ENCODE data around the gene DCP1A.
A peak's percentile ranks its signal among the peaks of the same experiment; 100 is the strongest.
"Not testable (repeated sequence)": the region's sequence is repeated elsewhere in the genome, so short reads cannot be mapped to it uniquely, and the experiment has no call there.

Gene DCP1A

DNA sequence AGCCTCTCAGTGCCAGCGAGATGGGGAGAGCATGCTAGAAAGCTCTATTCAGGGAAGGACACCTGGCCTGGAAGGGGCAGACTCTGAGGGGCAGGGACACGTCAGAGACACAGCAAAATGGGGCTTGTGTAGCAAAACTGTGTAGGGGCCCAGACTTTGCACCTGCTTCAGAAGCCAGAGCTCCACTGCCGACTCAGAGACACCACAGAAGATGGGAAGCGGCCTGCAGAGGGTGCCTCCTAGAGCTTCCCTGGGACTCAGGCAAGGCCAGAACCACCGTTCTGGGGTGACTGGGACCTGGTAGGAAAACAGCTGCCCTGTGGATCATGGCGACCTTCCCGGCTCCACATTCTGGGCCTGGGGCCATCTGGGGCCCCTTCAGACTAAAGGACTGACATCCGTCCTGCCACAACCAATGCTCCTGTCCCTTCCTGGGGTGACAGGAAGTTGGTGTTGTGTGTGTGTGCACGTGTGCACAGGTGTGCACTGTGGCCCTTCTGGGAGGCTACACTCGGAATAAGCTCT lies 74.1 kb downstream of the DCP1A start:
- Histone ChIP-seq H3K4me3 (ENCODE audit: low read depth in 1 of 2, low read length in 2 of 2) (no peak overlapping the region), H3K9ac (ENCODE audit: low read depth in 1 of 2, low read length in 2 of 2) (no peak overlapping the region), H3K36me3 (ENCODE audit: control insufficient read depth in 1 of 2, insufficient read depth in 2 of 2, low read length in 2 of 2) (no peaks in the 10 kb centered on the region), H3K9me3 (ENCODE audit: control insufficient read depth in 1 of 2, low read length in 2 of 2) (no peaks in the 10 kb centered on the region), H3K27me3 (ENCODE audit: control insufficient read depth in 1 of 2, insufficient read depth in 2 of 2, low read length in 2 of 2) (no peaks in the 10 kb centered on the region), H3K27ac (ENCODE audit: low read depth, low read length) (no peak overlapping the region), H3K4me1 (ENCODE audit: control insufficient read depth in 1 of 2, insufficient read depth in 2 of 2, low read length in 2 of 2) (peaks cover 8 to 12% of the 10 kb centered on the region in 2 donors)

DNA sequence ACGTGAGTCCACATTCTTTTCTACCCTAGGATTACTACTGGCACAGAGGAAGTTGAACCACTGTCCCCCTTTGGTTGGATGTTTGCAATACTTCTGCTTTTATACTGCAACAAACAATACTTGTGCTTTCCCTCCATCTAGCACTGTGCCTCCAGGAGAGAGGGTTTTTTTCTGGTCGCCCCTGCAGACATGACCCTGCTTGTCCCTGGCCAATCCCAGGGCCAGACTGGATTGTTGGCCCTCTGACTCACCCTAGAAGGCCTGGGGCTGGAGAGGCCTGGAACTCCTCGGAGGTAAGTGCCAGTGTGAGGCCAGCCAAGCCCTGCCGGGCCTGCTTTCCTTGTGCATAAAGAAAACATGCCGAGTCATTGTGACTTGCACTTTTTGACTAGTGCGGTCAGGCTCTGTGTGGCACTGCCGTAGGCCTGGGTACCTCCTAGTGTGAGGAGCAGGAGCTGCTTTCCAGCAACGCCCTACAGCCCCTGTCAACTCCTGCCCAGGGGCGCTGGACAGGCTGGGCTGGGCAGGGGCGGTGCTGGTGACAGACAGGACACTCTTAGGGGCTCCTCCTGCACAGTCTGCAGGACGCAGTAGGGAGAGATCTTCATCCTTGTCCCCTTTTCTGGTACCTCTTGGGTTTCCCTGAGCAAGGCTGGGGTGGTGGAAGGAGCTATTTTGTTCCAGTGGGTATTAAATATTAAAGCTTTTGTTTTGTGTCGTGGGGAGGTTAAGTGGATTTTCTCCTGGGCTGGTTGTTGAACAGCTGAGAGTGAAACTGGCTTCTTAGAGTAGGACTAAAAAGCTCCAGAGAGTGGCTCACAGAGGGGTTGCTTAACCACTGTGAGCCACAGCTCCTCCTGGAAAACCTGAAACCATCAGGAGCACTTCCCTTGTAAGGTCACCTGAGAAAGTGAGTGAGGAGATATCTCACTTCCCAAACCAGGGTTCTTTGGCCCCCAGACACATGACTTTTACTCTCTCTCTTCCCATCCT lies 77.2 kb downstream of the DCP1A start:
- Histone ChIP-seq H3K4me1 (ENCODE audit: control insufficient read depth in 1 of 2, insufficient read depth in 2 of 2, low read length in 2 of 2) (peaks cover 8 to 12% of the 10 kb centered on the region in 2 donors), H3K4me3 (ENCODE audit: low read depth in 1 of 2, low read length in 2 of 2) (peak overlapping the region in 1 of 2 donors; percentile 29), H3K9ac (ENCODE audit: low read depth in 1 of 2, low read length in 2 of 2) (peak overlapping the region in 1 of 2 donors; percentile 18), H3K9me3 (ENCODE audit: control insufficient read depth in 1 of 2, low read length in 2 of 2) (no peaks in the 10 kb centered on the region), H3K27me3 (ENCODE audit: control insufficient read depth in 1 of 2, insufficient read depth in 2 of 2, low read length in 2 of 2) (no peaks in the 10 kb centered on the region), H3K36me3 (ENCODE audit: control insufficient read depth in 1 of 2, insufficient read depth in 2 of 2, low read length in 2 of 2) (no peaks in the 10 kb centered on the region), H3K27ac (ENCODE audit: low read depth, low read length) (peak overlapping the region; percentile 58)

DNA sequence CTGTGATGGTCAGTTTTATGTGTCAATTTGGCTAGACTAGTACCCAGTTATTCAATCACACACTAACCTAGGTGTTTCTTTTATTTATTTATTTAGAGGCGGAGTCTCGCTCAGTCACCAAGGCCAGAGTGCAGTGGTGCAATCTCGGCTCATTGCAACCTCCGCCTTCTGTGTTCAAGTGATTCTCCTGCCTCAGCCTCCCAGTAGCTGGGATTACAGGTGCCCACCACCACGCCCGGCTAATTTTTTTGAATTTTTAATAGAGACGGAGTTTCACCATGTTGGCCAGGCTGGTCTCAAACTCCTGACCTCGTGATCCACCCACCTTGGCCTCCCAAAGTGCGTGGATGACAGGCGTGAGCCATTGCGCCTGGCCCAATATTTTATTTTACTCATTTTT lies 78.2 kb downstream of the DCP1A start:
- H3K27ac ChIP-seq (ENCODE audit: low read depth, low read length); H3K27me3 ChIP-seq (ENCODE audit: control insufficient read depth in 1 of 2, insufficient read depth in 2 of 2, low read length in 2 of 2); H3K9ac ChIP-seq (ENCODE audit: low read depth in 1 of 2, low read length in 2 of 2); H3K36me3 ChIP-seq (ENCODE audit: control insufficient read depth in 1 of 2, insufficient read depth in 2 of 2, low read length in 2 of 2); H3K9me3 ChIP-seq (ENCODE audit: control insufficient read depth in 1 of 2, low read length in 2 of 2); H3K4me3 ChIP-seq (ENCODE audit: low read depth in 1 of 2, low read length in 2 of 2): not testable (repeated sequence)
- H3K4me1 ChIP-seq (ENCODE audit: control insufficient read depth in 1 of 2, insufficient read depth in 2 of 2, low read length in 2 of 2) = peaks cover 8 to 12% of the 10 kb centered on the region in 2 donors

DNA sequence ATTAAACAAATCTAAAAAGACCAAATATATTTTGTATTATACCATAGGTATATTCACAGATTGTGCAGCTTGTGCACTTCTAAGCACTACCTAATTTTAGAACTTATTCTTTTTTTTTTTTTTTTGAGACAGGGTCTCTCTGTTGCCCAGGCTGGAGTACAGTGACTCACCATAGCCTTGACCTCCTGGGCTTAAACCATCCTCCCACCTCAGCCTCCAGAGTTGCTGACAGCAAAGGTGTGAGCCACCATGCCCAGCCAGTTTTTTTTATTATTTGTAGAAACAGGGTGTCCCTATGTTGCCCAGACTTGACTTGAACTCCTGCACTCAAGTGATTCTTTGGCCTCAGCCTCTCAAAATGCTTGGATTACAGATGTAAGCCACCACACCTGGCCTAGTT lies 79.6 kb downstream of the DCP1A start:
- H3K27me3 ChIP-seq (ENCODE audit: control insufficient read depth in 1 of 2, insufficient read depth in 2 of 2, low read length in 2 of 2) = no peaks in the 10 kb centered on the region
- no peaks in the 10 kb centered on the region for H3K9me3 ChIP-seq (ENCODE audit: control insufficient read depth in 1 of 2, low read length in 2 of 2)
- H3K9ac ChIP-seq (ENCODE audit: low read depth in 1 of 2, low read length in 2 of 2) = no peak overlapping the region
- no peak overlapping the region for H3K27ac ChIP-seq (ENCODE audit: low read depth, low read length)
- H3K4me1 ChIP-seq (ENCODE audit: control insufficient read depth in 1 of 2, insufficient read depth in 2 of 2, low read length in 2 of 2) = peaks cover 8 to 12% of the 10 kb centered on the region in 2 donors
- no peaks in the 10 kb centered on the region for H3K36me3 ChIP-seq (ENCODE audit: control insufficient read depth in 1 of 2, insufficient read depth in 2 of 2, low read length in 2 of 2)
- no peak overlapping the region for H3K4me3 ChIP-seq (ENCODE audit: low read depth in 1 of 2, low read length in 2 of 2)

DNA sequence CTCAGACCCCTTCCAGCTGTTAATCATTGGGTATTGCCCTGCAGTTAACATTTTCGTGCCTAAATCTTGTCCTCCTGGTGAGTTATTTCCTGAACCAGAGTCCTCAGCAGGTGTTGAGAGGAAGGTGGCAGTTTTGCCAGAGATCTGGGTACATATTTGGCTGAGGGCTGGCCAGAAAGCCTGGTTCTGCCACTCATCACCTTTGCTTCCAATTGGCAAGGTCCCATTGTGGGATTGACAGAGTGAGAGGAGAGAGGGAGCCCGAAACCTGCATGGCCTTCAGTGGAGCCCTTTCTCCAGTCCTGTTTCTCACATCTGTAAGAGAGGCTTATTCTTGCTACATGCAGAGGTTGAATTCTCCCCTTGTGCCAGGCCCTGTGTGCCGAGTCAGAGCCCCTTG lies 82.6 kb downstream of the DCP1A start:
- no peaks in the 10 kb centered on the region for H3K27me3 ChIP-seq (ENCODE audit: control insufficient read depth in 1 of 2, insufficient read depth in 2 of 2, low read length in 2 of 2)
- H3K4me1 ChIP-seq (ENCODE audit: control insufficient read depth in 1 of 2, insufficient read depth in 2 of 2, low read length in 2 of 2) = peaks cover 0 to 3% of the 10 kb centered on the region in 2 donors
- no peaks in the 10 kb centered on the region for H3K36me3 ChIP-seq (ENCODE audit: control insufficient read depth in 1 of 2, insufficient read depth in 2 of 2, low read length in 2 of 2)
- H3K4me3 ChIP-seq (ENCODE audit: low read depth in 1 of 2, low read length in 2 of 2) = no peak overlapping the region
- H3K9me3 ChIP-seq (ENCODE audit: control insufficient read depth in 1 of 2, low read length in 2 of 2) = no peaks in the 10 kb centered on the region
- no peak overlapping the region for H3K9ac ChIP-seq (ENCODE audit: low read depth in 1 of 2, low read length in 2 of 2)
- no peak overlapping the region for H3K27ac ChIP-seq (ENCODE audit: low read depth, low read length)

DNA sequence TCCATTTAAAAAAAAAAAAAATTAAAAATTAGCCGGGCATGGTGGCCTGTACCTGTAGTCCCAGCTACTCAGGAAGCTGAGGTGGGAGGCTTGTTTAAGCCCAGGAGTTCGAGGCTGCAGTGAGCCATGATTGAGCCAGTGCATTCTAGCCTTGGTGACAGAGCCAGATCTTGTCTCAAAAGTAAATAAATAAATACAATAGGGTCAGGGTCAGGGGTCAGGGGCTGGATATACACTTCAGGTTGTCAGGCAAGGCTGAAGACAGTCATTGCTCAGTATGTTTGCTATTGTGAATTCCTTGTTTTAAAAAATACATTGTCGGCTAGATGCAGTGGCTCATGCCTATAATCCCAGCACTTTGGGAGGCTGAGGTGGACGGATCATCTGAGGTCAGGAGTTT lies 83.4 kb downstream of the DCP1A start:
- no peaks in the 10 kb centered on the region for H3K36me3 ChIP-seq (ENCODE audit: control insufficient read depth in 1 of 2, insufficient read depth in 2 of 2, low read length in 2 of 2)
- H3K9ac ChIP-seq (ENCODE audit: low read depth in 1 of 2, low read length in 2 of 2) = no peak overlapping the region
- H3K4me3 ChIP-seq (ENCODE audit: low read depth in 1 of 2, low read length in 2 of 2) = no peak overlapping the region
- no peaks in the 10 kb centered on the region for H3K4me1 ChIP-seq (ENCODE audit: control insufficient read depth in 1 of 2, insufficient read depth in 2 of 2, low read length in 2 of 2)
- no peaks in the 10 kb centered on the region for H3K9me3 ChIP-seq (ENCODE audit: control insufficient read depth in 1 of 2, low read length in 2 of 2)
- H3K27ac ChIP-seq (ENCODE audit: low read depth, low read length) = no peak overlapping the region
- H3K27me3 ChIP-seq (ENCODE audit: control insufficient read depth in 1 of 2, insufficient read depth in 2 of 2, low read length in 2 of 2) = no peaks in the 10 kb centered on the region

DNA sequence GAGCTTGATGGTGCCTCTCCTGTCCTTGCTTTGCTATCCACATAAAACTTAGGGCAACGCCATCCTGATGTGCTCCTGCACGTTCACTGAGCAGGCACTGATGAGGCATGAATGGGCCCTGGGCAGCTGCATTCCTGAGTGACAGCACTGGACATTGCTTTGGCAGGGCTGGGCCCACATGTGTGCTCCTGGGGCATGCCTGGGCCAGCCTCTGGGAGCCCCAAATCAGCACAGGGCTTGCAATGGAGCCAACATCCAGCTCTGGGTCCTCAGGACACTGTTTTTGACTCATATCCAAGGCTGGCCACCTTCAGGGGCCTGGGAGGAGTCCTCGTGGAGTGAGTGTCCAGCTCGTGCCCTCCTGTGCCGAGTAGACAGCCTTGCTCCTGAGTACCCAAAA lies 85.6 kb downstream of the DCP1A start:
- Histone ChIP-seq H3K4me1 (ENCODE audit: control insufficient read depth in 1 of 2, insufficient read depth in 2 of 2, low read length in 2 of 2) (no peaks in the 10 kb centered on the region), H3K9me3 (ENCODE audit: control insufficient read depth in 1 of 2, low read length in 2 of 2) (no peaks in the 10 kb centered on the region), H3K4me3 (ENCODE audit: low read depth in 1 of 2, low read length in 2 of 2) (no peak overlapping the region), H3K27me3 (ENCODE audit: control insufficient read depth in 1 of 2, insufficient read depth in 2 of 2, low read length in 2 of 2) (no peaks in the 10 kb centered on the region), H3K9ac (ENCODE audit: low read depth in 1 of 2, low read length in 2 of 2) (no peak overlapping the region), H3K36me3 (ENCODE audit: control insufficient read depth in 1 of 2, insufficient read depth in 2 of 2, low read length in 2 of 2) (no peaks in the 10 kb centered on the region), H3K27ac (ENCODE audit: low read depth, low read length) (no peak overlapping the region)

DNA sequence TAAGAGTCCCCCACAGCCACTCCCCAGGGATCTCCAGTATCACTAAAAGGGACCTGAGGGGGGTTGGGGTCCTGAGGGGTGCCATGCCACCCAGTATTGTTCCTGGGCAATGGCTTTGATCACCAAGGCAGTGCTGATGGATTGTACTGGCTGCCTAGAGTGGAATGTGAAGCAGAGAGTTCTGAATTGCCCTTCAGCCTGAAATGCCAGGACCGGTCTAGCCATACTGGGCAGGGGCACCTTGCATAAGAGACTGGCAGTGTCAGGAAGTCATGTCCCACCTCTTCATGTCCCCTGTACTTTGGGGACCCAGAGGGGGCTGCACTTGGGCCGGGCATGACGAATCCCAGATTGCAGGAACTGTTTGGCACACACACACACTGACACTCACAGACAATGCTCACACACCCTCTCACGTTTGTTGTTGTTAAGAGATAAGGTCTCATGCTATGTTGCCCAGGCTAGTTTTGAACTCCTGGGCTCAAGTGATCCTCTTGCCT lies 87.0 kb downstream of the DCP1A start:
- no peaks in the 10 kb centered on the region for H3K4me1 ChIP-seq (ENCODE audit: control insufficient read depth in 1 of 2, insufficient read depth in 2 of 2, low read length in 2 of 2)
- no peaks in the 10 kb centered on the region for H3K9me3 ChIP-seq (ENCODE audit: control insufficient read depth in 1 of 2, low read length in 2 of 2)
- H3K4me3 ChIP-seq (ENCODE audit: low read depth in 1 of 2, low read length in 2 of 2) = no peak overlapping the region
- no peaks in the 10 kb centered on the region for H3K36me3 ChIP-seq (ENCODE audit: control insufficient read depth in 1 of 2, insufficient read depth in 2 of 2, low read length in 2 of 2)
- H3K27me3 ChIP-seq (ENCODE audit: control insufficient read depth in 1 of 2, insufficient read depth in 2 of 2, low read length in 2 of 2) = no peaks in the 10 kb centered on the region
- H3K9ac ChIP-seq (ENCODE audit: low read depth in 1 of 2, low read length in 2 of 2) = no peak overlapping the region
- no peak overlapping the region for H3K27ac ChIP-seq (ENCODE audit: low read depth, low read length)

DNA sequence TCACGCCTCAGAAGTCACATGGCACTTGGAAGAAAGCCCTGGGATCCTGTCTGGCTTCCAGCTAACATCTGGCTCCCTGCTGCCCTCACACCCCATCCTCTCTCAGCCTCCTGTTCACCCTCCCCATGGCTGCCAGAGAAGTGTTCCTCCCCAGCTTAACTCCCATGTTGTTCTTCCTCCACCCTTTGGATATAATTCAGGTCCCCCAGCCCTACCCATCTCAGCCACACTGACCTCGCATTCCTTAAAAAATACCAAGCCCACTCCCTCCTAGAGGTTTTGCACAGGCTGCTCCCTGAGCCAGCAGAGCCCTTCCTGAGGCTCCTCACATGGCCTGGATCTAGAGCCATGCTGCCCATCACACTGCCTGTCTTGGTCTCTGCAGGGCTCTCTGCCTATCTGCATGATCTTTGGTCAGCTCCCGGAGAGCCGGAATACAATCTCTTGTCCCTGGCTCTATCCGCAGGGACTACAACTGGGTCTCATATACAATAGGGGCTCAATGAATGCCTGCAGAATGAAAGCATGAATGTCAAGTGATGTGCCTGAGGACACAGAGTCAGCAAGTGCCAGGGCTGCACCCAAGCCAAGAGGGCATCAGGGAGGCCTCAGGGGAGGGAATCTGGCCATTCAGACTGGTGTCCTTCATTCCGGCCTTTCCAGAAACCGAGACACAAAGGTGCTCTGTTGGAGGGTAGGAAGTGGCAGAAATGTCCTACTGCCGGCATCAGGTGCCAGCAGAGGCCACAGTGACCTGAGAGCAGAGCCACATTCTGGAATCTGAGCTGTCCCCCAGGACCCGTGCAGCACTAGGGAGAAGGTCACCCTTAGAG lies 87.7 kb downstream of the DCP1A start:
- Histone ChIP-seq H3K9ac (ENCODE audit: low read depth in 1 of 2, low read length in 2 of 2) (no peak overlapping the region), H3K27me3 (ENCODE audit: control insufficient read depth in 1 of 2, insufficient read depth in 2 of 2, low read length in 2 of 2) (no peaks in the 10 kb centered on the region), H3K9me3 (ENCODE audit: control insufficient read depth in 1 of 2, low read length in 2 of 2) (no peaks in the 10 kb centered on the region), H3K4me3 (ENCODE audit: low read depth in 1 of 2, low read length in 2 of 2) (no peak overlapping the region), H3K27ac (ENCODE audit: low read depth, low read length) (no peak overlapping the region), H3K36me3 (ENCODE audit: control insufficient read depth in 1 of 2, insufficient read depth in 2 of 2, low read length in 2 of 2) (no peaks in the 10 kb centered on the region), H3K4me1 (ENCODE audit: control insufficient read depth in 1 of 2, insufficient read depth in 2 of 2, low read length in 2 of 2) (peaks cover 0 to 3% of the 10 kb centered on the region in 2 donors)
